Liver (tissue), 3 donors: ENCODE measurements around the gene SPATC1L.

Source experiments
- CTCF ChIP-seq: fragments of 150-350 bp; IDR thresholded peaks from 2 replicates; pipeline ENCODE4 v1.5.1; 2017; ENCODE audit warnings: improper control_type of control experiment, low read depth, low read length; ENCODE audit not compliant: missing input control
- GABPA ChIP-seq, 2 donors: IDR thresholded peaks in 1 of 2; conservative IDR thresholded peaks in 1 of 2; 2 replicates each; pipeline ENCODE4 v1.6.1; 2016; ENCODE audit warnings: antibody characterized with exemption in 2 of 2, mild to moderate bottlenecking in 1 of 2, moderate library complexity in 1 of 2
- HNF4G ChIP-seq: IDR thresholded peaks from 2 replicates; pipeline ENCODE4 v1.6.1; 2016; ENCODE audit warnings: antibody characterized with exemption
- REST ChIP-seq: IDR thresholded peaks from 2 replicates; pipeline ENCODE4 v1.6.1; 2016; ENCODE audit warnings: antibody characterized with exemption, mild to moderate bottlenecking
- donor health status: healthy.
- donor health status: healthy.

GRCh38 chr21:46121286-46122221 is 62.7 kb downstream of the SPATC1L start:
- TF ChIP-seq CTCF: no peak
- TF ChIP-seq GABPA (IDR thresholded peaks at IDR 0.05 in 1 of 2, conservative IDR thresholded peaks at IDR 0.05 in 1 of 2): no peak
- TF ChIP-seq HNF4G: no peak
- no peak for TF ChIP-seq REST
